ENCODE data around the gene FASN. TPM values are rescaled to one million over a fixed set of nuclear protein-coding genes. Genes with fewer than 3 reads are reported as not detected.

Gene FASN
- total and polyA plus RNA-seq, 2 of the 13 experiments (the other 11 are each of a cell fraction or from before 2014, with no cell fraction given), result 51.7 to 101 TPM

DNA sequence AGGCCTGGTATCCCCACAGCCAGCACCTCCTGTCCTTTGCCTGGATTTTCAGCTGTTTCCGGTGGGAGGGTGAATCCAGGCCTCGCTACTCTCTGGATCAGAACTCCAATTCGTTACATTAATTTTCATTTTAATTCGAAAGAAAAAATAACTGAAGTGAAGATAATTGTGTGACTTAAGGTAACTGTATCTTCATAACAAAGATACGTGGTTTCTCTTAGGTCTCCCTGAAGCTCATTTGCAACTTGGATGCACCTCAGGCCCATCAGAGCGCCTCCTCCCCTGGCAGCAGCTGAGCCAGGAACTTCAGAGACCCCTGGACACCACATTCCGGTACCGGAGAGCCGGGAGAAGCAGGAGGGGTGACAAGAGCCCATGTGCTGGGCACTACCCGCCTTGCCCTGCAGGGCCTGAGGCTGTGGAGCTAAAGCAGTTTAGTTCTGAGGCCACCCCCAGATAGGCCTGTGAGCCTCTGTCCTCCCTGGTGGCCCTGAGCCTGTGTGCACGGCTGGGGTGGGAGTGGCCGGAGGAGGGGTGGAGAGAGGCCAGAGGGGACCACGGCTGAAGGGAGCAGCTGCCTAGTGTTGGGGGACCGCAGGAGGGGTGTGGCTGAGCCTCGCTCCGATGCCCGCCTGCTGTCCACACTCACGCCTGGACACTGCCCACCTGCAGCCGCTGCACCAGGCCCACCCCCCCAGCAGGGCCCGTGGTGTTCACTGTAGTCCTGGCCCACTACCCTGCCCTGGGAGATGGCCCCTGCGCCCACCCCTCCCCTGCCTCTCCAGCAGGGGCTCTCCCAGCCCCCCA, 21.0 kb downstream of the FASN start (continued):
- no peak for TF ChIP-seq DZIP1 (CRISPR knock-in tag; IDR thresholded peaks at IDR 0.05)
- no peak for TF ChIP-seq PREB (CRISPR knock-in tag; IDR thresholded peaks at IDR 0.05)
- TF ChIP-seq ZNF143 (CRISPR knock-in tag; IDR thresholded peaks at IDR 0.05), result no peak
- no peak for TF ChIP-seq JUN (CRISPR knock-in tag; IDR thresholded peaks at IDR 0.05)
- no peak for TF ChIP-seq KLF13 (CRISPR knock-in tag; IDR thresholded peaks at IDR 0.05)
- no peak for TF ChIP-seq ADNP (CRISPR knock-in tag; IDR thresholded peaks at IDR 0.05)
- TF ChIP-seq ZNF724P (CRISPR knock-in tag; IDR thresholded peaks at IDR 0.05; ENCODE audit: borderline replicate concordance), result peak; percentile 92
- TF ChIP-seq IKZF4 (CRISPR knock-in tag; IDR thresholded peaks at IDR 0.05; ENCODE audit: borderline replicate concordance, low read depth, not compliant biosample characterization), result no peak
- no peak for TF ChIP-seq ZNF343 (CRISPR knock-in tag; IDR thresholded peaks at IDR 0.05)
- TF ChIP-seq ZNF691 (CRISPR knock-in tag; IDR thresholded peaks at IDR 0.05; ENCODE audit: borderline replicate concordance, low read depth), result no peak
- TF ChIP-seq MLXIP (CRISPR knock-in tag; IDR thresholded peaks at IDR 0.05; ENCODE audit: borderline replicate concordance), result no peak
- TF ChIP-seq, protein P1, sequence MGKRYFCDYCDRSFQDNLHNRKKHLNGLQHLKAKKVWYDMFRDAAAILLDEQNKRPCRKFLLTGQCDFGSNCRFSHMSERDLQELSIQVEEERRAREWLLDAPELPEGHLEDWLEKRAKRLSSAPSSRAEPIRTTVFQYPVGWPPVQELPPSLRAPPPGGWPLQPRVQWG (CRISPR knock-in tag; IDR thresholded peaks at IDR 0.05; ENCODE audit: borderline replicate concordance, low read depth), result no peak
- TF ChIP-seq ZNF710 (CRISPR knock-in tag; IDR thresholded peaks at IDR 0.05; ENCODE audit: borderline replicate concordance), result no peak
- TF ChIP-seq, protein P2, sequence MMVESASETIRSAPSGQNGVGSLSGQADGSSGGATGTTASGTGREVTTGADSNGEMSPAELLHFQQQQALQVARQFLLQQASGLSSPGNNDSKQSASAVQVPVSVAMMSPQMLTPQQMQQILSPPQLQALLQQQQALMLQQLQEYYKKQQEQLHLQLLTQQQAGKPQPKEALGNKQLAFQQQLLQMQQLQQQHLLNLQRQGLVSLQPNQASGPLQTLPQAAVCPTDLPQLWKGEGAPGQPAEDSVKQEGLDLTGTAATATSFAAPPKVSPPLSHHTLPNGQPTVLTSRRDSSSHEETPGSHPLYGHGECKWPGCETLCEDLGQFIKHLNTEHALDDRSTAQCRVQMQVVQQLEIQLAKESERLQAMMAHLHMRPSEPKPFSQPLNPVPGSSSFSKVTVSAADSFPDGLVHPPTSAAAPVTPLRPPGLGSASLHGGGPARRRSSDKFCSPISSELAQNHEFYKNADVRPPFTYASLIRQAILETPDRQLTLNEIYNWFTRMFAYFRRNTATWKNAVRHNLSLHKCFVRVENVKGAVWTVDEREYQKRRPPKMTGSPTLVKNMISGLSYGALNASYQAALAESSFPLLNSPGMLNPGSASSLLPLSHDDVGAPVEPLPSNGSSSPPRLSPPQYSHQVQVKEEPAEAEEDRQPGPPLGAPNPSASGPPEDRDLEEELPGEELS (CRISPR knock-in tag; IDR thresholded peaks at IDR 0.05), result no peak
- TF ChIP-seq HOXA9 (CRISPR knock-in tag; IDR thresholded peaks at IDR 0.05; ENCODE audit: borderline replicate concordance), result no peak

Measured in HepG2 (cell line).